GM21526 (cell line): ENCODE results near the gene BCORL1.

Source experiments
- ATAC-seq: cut with Tn5 transposase; IDR thresholded peaks from one replicate; pipeline ENCODE4 v1.9.1; 2021; ENCODE audit warnings: moderate library complexity; ENCODE audit not compliant: unreplicated experiment, low FRiP score

The BCORL1 gene

DNA sequence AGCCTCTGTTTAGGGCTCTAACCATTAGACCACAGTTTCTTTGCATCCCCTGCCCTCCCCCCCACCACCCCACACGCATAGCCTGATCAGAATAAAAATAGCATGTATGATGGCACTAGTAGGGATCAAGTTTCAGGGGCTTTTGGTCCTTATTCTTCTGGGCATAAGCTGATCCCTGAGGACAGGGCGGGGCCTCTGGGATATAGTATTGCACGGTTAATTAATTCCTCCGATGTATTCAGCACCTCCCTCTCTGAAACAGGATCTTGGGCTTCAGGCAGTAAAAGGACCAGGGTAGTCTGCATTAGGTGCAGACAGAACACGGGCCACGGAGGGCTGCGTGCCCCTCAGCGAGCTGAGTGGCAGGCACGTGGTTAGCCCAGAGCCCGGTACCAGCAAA lies 70.8 kb downstream of the BCORL1 start:
- ATAC-seq = no peak

DNA sequence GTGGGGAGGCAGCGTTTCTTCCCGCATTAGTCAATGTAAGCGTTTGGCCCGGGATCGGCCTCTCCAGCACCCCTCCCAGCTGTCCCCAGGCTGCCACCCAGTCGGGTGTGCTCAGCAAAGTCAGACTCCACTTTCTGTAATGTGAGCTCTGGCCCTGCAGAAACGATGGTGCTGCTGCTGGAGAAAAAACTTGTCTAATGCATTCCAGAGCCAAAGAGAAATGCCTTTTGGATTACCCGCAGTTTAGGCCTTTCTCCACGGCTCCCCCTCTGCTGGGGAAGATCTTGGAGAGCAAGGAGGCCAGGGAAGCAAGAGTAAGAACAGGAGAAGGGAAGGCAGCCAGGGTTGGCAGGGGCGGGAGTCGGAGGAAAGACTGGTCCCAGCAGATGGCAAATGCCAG lies 72.7 kb downstream of the BCORL1 start:
- no peak for ATAC-seq

DNA sequence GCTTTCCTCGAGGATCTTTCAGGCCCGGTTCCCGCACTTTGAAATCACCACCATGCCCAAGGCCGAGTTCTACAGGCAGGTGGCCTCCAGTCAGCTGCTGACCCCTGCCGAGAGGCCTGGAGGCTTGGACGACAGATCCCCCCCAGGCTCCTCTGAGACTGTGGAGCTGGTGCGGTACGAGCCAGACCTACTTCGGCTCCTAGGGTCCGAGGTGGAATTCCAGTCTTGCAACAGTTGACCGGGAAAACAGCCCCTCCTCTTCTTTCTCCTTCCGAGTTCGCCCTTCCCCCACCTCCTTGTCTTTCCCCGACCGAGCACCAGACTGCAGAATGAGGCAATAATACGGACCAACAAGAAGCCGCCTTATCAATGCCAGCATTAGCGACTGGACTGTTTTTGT lies 73.5 kb downstream of the BCORL1 start:
- ATAC-seq = no peak

DNA sequence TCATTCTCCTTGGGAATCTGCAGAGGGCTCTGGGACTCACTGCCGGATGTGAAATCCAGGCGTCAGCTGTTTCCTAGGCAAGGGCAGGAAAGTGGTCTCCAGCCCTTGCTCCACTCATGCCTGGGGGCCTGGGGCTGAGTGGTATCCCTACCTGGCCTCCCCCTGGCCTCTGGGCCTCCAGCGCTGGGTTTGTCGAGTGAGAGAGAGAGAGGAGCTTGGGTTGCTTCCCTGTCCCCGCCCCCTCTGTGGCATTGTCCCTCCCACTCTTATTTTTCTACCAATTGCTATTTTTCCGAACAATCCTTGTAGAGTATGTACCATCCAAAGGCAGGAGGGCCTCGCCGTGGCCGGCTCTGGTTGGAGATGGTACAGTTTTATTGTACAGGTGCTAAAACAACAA lies 74.8 kb downstream of the BCORL1 start:
- ATAC-seq = no peak

- ATAC-seq = no peak
Observed at GRCh38 chrX:130058652-130059051, 76.2 kb downstream of the BCORL1 start.

DNA sequence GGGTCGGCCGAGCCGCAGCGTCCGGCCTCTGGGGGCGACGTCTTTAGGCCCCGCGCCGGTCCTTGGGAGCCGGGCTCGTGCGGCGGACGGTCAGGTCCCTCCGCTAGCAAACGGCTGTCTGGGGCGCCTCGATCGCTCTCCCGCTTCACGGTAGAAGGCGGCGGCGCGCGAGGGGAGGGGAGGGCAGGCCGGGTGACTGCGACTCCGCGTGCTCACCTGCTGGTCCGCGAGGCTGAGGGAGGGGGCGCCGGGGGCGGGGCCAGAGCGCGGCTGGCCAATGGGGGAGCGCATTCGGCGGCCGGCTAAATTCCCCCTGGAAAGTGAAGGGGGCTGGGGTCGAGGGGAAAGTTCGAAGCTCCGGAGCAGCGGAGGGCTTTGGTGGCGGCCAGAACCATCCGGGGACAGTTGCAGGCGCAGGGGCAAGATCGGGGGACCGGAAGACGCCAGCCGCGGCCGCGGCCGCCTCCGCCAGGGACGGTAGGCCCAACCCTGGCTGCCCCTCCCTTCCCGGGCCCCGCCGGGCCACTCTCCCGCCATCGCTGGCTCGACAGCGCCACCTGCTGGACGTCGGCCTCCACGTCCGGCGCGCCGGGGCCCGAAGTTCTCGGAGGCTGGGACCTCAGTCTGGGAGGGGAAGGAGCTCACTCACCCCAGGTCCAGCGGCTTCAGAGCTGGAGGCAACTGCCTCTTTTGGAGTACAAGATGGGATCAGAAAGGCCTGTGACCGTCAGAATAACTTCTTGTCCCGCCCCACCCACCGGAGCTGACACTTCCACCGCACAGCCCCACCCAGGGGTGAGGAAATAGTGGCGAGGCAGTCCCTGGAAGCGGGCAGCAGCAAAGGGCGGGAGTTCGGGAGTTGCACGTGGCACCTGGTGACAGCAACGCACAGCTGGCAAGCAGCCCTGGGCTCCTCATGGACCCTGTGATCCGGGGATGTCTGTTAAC lies 78.0 kb downstream of the BCORL1 start:
- ATAC-seq = peak; percentile 82

DNA sequence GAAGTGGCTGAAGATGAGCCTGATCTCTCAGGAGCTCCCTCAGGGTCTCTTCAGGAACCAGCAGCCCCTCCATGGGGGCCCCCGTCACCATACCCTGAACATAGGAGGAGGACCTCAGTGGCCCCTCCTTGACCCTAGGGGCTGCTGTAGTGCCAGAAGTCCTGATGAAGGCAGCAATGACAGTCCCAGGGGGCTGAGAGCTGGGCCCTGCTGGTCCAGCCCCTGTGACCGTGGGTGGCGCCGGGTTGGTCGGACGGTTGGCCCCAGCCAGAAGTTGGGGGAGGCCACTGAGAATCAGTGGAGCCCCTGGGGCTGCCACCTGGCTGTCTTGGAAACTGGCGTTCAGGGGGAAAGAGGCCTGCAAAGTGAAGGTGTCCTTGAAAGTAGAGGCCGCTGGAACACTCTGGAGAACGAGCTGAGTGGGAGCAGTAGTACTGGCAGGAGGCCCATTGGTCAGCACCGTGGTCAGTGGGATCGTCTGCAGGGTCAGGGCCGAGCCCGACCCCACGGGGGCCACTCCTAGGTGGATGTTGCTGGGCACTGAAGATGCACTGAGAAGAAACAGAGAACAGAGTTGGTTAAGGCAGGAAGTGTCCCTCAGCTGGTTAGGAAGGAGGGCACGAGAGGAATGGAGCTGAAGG lies 84.7 kb downstream of the BCORL1 start:
- ATAC-seq = no peak

GRCh38 chrX:130071611-130072344 lies 89.3 kb downstream of the BCORL1 start:
- no peak for ATAC-seq

DNA sequence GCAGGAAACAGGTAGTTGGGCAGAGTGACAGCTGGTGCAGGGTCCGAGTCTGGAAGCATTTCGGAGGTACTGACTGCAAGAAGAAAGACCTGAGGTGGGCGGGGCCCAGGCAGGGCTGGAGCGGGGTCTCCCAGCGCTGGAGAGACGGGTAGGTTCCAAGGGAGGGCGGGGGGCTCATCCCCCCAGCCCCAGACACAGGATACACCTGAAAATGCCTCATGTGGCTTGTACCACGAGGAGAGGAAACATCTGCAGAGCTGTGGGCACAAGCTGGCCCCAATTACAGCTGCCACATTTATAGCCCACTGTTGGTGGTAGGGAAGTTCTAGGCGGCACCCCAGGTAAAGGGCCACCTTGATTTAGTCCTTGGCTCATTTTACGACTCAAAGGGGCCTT lies 89.9 kb downstream of the BCORL1 start:
- ATAC-seq = no peak

DNA sequence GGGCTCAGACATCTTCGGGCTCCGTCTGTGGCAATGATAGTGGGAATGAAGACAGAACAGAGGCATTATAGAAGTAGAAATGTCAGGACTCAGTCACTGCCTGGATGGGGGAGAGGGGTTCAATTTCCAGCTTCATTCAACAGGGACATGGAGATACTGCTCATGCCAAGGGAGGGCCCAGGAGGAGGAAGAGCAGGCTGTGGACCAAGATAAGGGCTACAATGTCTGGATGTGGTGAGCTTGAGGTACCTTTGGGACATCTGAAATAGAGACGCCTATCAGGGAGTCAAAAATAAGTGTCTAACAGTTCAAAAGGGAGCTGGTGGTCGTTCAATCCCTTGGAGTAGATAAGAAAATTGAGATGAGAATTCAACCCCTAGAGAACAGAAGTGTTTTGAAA lies 93.3 kb downstream of the BCORL1 start:
- ATAC-seq = no peak

DNA sequence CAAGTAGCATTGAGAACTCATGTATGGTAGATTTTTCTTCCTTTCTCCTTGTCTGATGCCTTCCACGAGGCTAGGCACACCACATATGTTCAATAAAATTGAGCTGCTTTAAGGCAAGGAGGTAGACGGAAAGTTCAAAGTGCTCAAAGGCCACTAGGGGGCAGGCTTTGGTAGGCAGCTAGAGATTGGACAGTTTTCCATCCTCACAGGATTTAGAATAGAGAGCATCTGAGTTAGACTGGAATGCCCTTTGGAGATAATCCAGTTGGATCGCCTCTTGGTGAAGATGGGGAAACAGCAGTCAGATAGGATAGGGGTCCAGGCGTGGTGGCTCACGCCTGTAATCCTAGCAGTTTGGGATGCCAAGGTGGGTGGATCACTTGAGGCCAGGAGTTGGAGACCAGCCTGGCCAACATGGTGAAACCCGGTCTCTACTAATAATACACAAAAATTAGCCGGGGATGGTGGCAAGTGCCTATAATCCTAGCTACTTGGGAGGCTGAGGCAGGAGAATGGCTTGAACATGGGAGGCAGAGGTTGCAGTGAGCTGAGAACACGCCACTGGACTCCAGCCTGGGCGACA lies 97.5 kb downstream of the BCORL1 start:
- no peak for ATAC-seq

DNA sequence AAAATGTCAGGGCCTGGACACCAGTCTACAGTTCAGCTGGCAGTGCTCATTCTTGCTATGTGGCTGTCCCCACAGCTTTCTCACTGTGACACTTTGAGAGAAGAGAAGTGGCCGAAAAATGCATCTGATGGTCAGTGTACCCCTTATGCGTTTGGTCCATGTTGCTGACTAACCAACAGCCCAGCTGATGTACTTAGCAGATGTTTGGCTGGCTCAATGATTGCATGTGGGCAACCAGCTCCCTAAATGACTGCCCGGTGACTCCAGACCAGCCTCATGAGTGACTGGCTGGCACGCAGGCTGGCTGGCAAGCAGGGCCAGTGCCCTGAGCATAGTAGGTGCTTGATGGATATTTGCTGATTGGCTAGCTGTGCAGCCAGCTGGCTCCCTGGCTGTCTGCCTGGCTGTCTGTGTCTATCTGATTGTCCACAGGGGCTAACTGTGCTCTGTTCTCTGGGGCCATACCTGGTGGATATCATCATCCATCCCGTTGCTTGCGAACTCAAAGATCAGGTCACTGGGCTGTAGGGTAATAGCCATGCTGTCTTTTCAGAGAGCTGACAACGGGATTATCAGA lies 98.4 kb downstream of the BCORL1 start:
- ATAC-seq = no peak

DNA sequence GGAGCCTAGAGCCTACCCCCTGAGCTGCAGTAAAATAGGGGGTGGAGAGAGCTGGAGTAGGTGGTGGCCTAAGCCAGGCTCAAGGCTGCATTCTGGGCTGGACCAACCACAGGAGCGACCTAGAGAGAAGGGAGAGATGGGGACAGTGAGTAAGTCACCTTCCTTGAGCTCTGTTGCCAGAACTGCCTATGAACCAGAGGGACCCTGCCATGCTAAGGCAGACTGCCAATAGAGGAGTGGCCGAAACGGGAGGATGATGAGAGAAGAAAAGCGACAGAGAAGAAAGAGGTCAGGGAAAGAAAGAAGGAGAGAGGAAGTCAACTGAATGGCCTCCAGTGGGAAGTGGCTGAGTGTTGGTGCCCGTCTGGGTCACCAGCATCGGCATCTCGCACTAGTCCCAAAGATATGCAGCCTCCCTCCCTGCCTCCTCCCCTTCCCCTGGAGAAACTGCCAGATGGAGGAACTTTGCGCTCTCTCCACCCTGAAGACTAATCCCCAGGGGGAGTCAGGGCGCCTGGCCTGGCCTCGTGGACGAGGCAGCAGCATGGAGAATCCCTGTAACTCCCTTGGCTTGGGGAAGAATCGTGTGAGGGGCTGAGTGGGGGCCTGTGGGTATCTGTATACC lies 99.1 kb downstream of the BCORL1 start:
- ATAC-seq = no peak

GRCh38 chrX:130082244-130083106 lies 100.0 kb downstream of the BCORL1 start:
- ATAC-seq = peak; percentile 68

GRCh38 chrX:130083107-130083490 lies 100.7 kb downstream of the BCORL1 start:
- ATAC-seq = no peak

DNA sequence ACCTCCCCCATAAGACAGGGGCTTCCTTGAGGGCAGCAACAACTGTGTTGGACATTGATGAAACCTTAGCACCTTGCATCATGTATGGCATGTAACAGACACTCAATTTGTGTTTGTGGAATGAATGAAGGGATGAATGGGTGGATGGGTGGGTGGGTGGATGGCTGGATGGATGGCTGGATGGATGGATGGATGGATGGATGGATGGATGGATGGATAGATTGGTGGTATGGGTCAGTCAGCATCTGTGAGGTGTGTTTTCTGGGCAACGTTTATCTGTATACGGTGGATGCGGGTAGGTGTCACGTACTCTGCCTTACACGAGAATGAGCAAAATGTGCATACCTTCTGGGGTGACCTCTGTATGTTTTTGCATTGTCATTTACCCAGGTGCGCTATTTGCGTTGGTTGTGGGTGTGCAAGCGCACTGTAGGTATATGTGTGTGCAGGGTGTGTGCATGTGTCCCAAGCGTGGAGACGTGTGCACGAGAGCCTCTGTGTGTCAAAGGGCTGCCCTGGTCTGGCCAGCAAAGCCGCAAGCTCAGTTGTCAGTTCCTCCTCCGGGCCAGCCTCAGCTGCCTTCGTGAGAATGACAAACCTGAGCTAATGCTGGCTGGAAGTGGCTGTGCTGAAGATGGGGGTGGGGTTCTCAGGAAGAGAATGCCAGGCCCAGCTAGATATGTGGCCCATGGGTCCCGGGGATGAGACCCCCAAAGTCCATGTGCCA lies 101.4 kb downstream of the BCORL1 start:
- no peak for ATAC-seq

DNA sequence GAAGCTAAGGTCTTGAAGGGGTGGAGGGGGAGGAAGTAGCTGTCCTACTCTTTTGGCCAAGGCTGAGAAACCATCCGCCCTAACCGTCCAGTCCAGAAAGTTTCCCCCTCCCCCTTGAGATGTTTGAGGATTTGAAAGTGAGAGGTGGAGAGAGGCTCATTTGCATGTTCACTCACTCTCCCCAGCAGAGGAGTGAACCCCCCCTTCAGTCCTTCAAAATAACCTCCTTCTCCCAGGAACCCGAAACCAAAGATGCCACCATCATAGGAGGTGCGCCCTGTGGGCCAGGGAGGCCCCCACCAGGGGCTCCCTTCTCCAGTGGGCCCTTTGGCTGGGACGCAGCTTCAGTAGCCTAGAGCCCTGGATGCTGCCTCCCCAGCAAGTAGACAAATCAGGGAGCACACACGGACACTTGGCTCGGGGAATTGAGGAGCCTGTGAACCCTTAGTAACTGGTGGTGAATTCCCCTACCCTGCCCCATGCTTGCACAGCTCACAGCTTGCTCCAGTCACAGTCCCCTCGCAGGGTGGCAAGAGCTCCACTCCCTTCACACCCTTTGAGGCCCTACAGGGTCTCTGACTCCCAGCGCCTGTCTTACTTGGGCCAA lies 102.3 kb downstream of the BCORL1 start:
- ATAC-seq = peak; percentile 31
